Endothelial cell of umbilical vein (primary cell): ENCODE measurements around the gene POU6F2. TPM values are rescaled to one million over a fixed set of nuclear protein-coding genes. Genes with fewer than 3 reads are reported as not detected.

Experiments
- BruUV-seq: library from RNA; stranded (reverse); fragments of 400-500 nt; replicated peaks from 2 replicates; lab custom pipeline; 2021; lab: Mats Ljungman, UMichigan
- CTCF ChIA-PET: fragments of 300-600, 350-600 bp; sonication (Branson Sonifier 250); formaldehyde crosslinking; loops from one replicate; lab custom pipeline; 2021; ENCODE audit warnings: antibody characterized with exemption, inconsistent platforms; lab: Charles Lee
- POLR2A ChIA-PET: fragments of 300-600, 350-600 bp; sonication (Branson Sonifier 250); formaldehyde crosslinking; loops from one replicate; lab custom pipeline; 2021; ENCODE audit warnings: antibody characterized with exemption, inconsistent platforms; lab: Charles Lee
- DNase-seq: peaks from one replicate; pipeline ENCODE4 v3.0.0-alpha.2; 2011; ENCODE audit warnings: low read depth, low spot score
- FAIRE-seq: peaks from 2 replicates; lab custom pipeline; 2011; peaks lifted over from hg19 to GRCh38; lab: Jason Lieb, UNC
- H2AFZ ChIP-seq: 2 replicates; pipeline ENCODE4 v1.6.0; 2012; ENCODE audit warnings: low read depth, low read length, control low read depth, inconsistent platforms
- H3K27ac ChIP-seq: 2 replicates; pipeline ENCODE4 v1.5.1; 2011; ENCODE audit warnings: low read depth, mild to moderate bottlenecking, control low read depth, low read length, moderate library complexity; ENCODE audit not compliant: insufficient read depth
- H3K27me3 ChIP-seq, 2 experiments: 2 replicates each; pipeline versions ENCODE4 v1.6.0 to v1.6.1; 2011; ENCODE audit warnings: low read length in 2 of 2, mixed read lengths in 1 of 2; ENCODE audit not compliant: control insufficient read depth in 2 of 2, insufficient read depth in 2 of 2
- H3K36me3 ChIP-seq, 2 experiments: 2 replicates in 1 of 2; 3 replicates in 1 of 2; pipeline ENCODE4 v1.5.1; 2011; ENCODE audit warnings: low read length in 2 of 2, mild to moderate bottlenecking in 1 of 2, moderate library complexity in 1 of 2; ENCODE audit not compliant: control insufficient read depth in 2 of 2, insufficient read depth in 2 of 2; ENCODE audit errors: extremely low read depth in 1 of 2
- H3K4me1 ChIP-seq: 3 replicates; pipeline ENCODE4 v1.5.1; 2011; ENCODE audit warnings: mild to moderate bottlenecking, low read length; ENCODE audit not compliant: control insufficient read depth, insufficient read depth; ENCODE audit errors: extremely low read depth
- H3K4me2 ChIP-seq: 2 replicates; pipeline ENCODE4 v1.6.1; 2011; ENCODE audit warnings: low read length, control low read depth, mixed read lengths; ENCODE audit not compliant: insufficient read depth
- H3K4me3 ChIP-seq, 3 experiments: fragments of 200-600 bp in 1 of 3; sonication (generic), shearing (Covaris generic) in 1 of 3; replicated peaks in 1 of 3; 2 replicates each; pipeline ENCODE4 v1.5.1; 2011 to 2016; ENCODE audit warnings: control low read depth in 3 of 3, low read length in 3 of 3, mild to moderate bottlenecking in 2 of 3, inconsistent platforms in 1 of 3, low read depth in 1 of 3, moderate library complexity in 1 of 3; ENCODE audit not compliant: insufficient read depth in 1 of 3
- H3K79me2 ChIP-seq: 2 replicates; pipeline ENCODE4 v1.6.0; 2012; ENCODE audit warnings: low read length, inconsistent platforms; ENCODE audit not compliant: control insufficient read depth, insufficient read depth
- H3K9ac ChIP-seq: replicated peaks from 2 replicates; pipeline ENCODE3; 2011; ENCODE audit warnings: low read length, control low read depth; ENCODE audit not compliant: insufficient read depth; ENCODE audit errors: extremely low read depth
- H3K9me1 ChIP-seq: replicated peaks from 3 replicates; pipeline ENCODE4 v1.6.0; 2011; ENCODE audit warnings: mild to moderate bottlenecking, low read length; ENCODE audit not compliant: control insufficient read depth, insufficient read depth; ENCODE audit errors: extremely low read depth
- H3K9me3 ChIP-seq: replicated peaks from 2 replicates; pipeline ENCODE4 v1.5.1; 2012; ENCODE audit warnings: low read length, inconsistent platforms; ENCODE audit not compliant: control insufficient read depth, insufficient read depth
- H4K20me1 ChIP-seq: replicated peaks from 2 replicates; pipeline ENCODE3; 2011; ENCODE audit warnings: mild to moderate bottlenecking, low read length; ENCODE audit not compliant: control insufficient read depth, insufficient read depth; ENCODE audit errors: extremely low read depth
- CTCF ChIP-seq, 2 donors: IDR thresholded peaks; 1 replicate in 1 of 2; 2 replicates in 1 of 2; pipeline ENCODE4 v1.5.1; 2011; ENCODE audit warnings: low read length in 2 of 2, mild to moderate bottlenecking in 2 of 2, moderate library complexity in 2 of 2, control low read depth in 1 of 2, inconsistent platforms in 1 of 2, low read depth in 1 of 2; ENCODE audit not compliant: insufficient read depth in 1 of 2; ENCODE audit errors: extremely low read depth in 1 of 2
- EZH2 ChIP-seq: IDR thresholded peaks from 2 replicates; pipeline ENCODE4 v1.6.1; 2012; ENCODE audit warnings: borderline replicate concordance, low read depth, mild to moderate bottlenecking, moderate library complexity, low read length, inconsistent platforms; ENCODE audit not compliant: severe bottlenecking
- FOS ChIP-seq: IDR thresholded peaks from 2 replicates; pipeline ENCODE4 v1.6.1; 2011; ENCODE audit warnings: mild to moderate bottlenecking, low read length, moderate library complexity, borderline replicate concordance; ENCODE audit not compliant: insufficient read depth
- GATA2 ChIP-seq: IDR thresholded peaks from 2 replicates; pipeline ENCODE4 v1.7.0; 2011; ENCODE audit warnings: low read depth, mild to moderate bottlenecking, moderate library complexity, mixed read lengths, low read length; ENCODE audit not compliant: insufficient read length, insufficient read depth
- JUN ChIP-seq: IDR thresholded peaks from 2 replicates; pipeline ENCODE4 v1.6.1; 2011; ENCODE audit warnings: borderline replicate concordance, low read depth; ENCODE audit not compliant: insufficient read length, insufficient read depth
- MYC ChIP-seq: IDR thresholded peaks from one replicate; pipeline ENCODE4 v1.6.1; 2011; ENCODE audit warnings: mild to moderate bottlenecking, low read depth, low read length
- POLR2A ChIP-seq: IDR thresholded peaks from 2 replicates; pipeline ENCODE4 v1.6.1; 2012; ENCODE audit warnings: low read depth, mild to moderate bottlenecking, control low read depth, low read length
- POLR2AphosphoS5 ChIP-seq: IDR thresholded peaks from 2 replicates; pipeline ENCODE4 v1.6.1; 2012; ENCODE audit warnings: low read depth, mild to moderate bottlenecking, control low read depth, low read length, moderate library complexity; ENCODE audit not compliant: insufficient read depth
- dilution Hi-C: fragments of 300-500 bp; cut with MboI; formaldehyde crosslinking; loops from one replicate; pipeline ENCODE4 v1.15.0; 2019; ENCODE audit warnings: low sequenced_read_pairs; ENCODE audit not compliant: extremely low pct_ligation_motif_present
- intact Hi-C: fragments of 100-400 bp; cut with micrococcal nuclease; formaldehyde crosslinking; loops from one replicate; pipeline ENCODE4 v1.10.0; 2022
- polyA plus RNA-seq, 4 experiments: library from polyadenylated mRNA; depleted of rRNA in 3 of 4; stranded (reverse) in 3 of 4; unstranded in 1 of 4; fragments of >200 nt; gene quantifications; 2 replicates each; pipeline versions ENCODE4 v1.2.1 to v1.2.3, GENCODE V29; 2011 to 2012; ENCODE audit warnings: missing spikeins in 1 of 4
- total RNA-seq: library from RNA; stranded (reverse); gene quantifications from 2 replicates; pipeline ENCODE4 v1.2.3, GENCODE V29; 2021
- TF ChIP-seq, protein P1 (sequence below): IDR thresholded peaks from 2 replicates; pipeline ENCODE4 v1.6.1; 2011; ENCODE audit not compliant: insufficient read depth, insufficient read length

Gene POU6F2
- total and polyA plus RNA-seq, 2 donors (not counting 3 experiments of a cell fraction or from before 2014, with no cell fraction given): 0.29 TPM; not detected in 1

DNA sequence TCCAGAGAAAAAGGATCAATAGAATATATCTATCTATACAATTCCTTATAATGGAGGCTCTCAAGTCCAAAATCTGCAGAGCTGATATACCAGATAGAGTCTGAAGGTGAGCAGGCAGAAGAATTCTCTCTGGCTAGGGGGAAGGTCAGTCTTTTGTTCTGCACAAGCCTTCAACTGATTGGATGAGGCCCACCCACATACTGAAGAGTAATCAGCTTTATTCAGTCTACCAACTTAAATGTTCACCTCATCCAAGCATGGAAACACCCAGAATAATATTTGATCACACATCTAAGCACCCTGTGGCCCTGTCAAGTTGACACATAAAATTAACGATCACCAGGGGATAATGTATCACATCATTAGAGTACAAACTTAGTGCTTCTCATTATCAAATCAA lies 394.7 kb downstream of the POU6F2 start:
- Histone ChIP-seq H3K4me3 (no peak overlapping the region), H3K36me3 (no peaks in the 10 kb centered on the region), H3K4me2 (no peak overlapping the region), H3K79me2 (no peaks in the 10 kb centered on the region), H2AFZ (no peak overlapping the region), H3K9me3 (no peaks in the 10 kb centered on the region), H3K27me3 (no peaks in the 10 kb centered on the region), H3K9me1 (no peaks in the 10 kb centered on the region), H4K20me1 (no peaks in the 10 kb centered on the region), H3K27ac (no peak overlapping the region), H3K4me1 (no peaks in the 10 kb centered on the region), H3K9ac (no peak overlapping the region)
- POLR2A ChIA-PET: no interaction called here
- intact Hi-C loops (no loop called here), dilution Hi-C loops (no loop called here)
- CTCF ChIA-PET: no interaction called here
- no peak for FAIRE-seq
- TF ChIP-seq JUN (no peak), POLR2AphosphoS5 (no peak), GATA2 (no peak), MYC (no peak), FOS (no peak), POLR2A (no peak), EZH2 (no peak), CTCF (IDR thresholded peaks at IDR 0.05; ENCODE audit: extremely low read depth in 1 of 2, insufficient read depth in 1 of 2, low read depth in 1 of 2, low read length in 2 of 2) (no peak)
- TF ChIP-seq, protein P1, sequence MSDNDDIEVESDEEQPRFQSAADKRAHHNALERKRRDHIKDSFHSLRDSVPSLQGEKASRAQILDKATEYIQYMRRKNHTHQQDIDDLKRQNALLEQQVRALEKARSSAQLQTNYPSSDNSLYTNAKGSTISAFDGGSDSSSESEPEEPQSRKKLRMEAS: no peak
- DNase-seq: no peak
- no TSS peak for BruUV-seq
